Stimulated activated CD4-positive, alpha-beta T cell treated with anti-CD3 and anti-CD28 coated beads, Interleukin-2, amount 100 ng/mL, for 4 hours (primary cell): ENCODE measurements around the gene CAMK1D.
"Not testable (repeated sequence)": the region's sequence is repeated elsewhere in the genome, so short reads cannot be mapped to it uniquely, and the experiment has no call there.

Source experiments
- DNase-seq: peaks from one replicate; pipeline ENCODE4 v3.0.0-alpha.2; 2020; ENCODE audit warnings: low read depth

Gene CAMK1D

GRCh38 chr10:12852687-12853086 lies 503.3 kb downstream of the CAMK1D start:
- no peak for DNase-seq

DNA sequence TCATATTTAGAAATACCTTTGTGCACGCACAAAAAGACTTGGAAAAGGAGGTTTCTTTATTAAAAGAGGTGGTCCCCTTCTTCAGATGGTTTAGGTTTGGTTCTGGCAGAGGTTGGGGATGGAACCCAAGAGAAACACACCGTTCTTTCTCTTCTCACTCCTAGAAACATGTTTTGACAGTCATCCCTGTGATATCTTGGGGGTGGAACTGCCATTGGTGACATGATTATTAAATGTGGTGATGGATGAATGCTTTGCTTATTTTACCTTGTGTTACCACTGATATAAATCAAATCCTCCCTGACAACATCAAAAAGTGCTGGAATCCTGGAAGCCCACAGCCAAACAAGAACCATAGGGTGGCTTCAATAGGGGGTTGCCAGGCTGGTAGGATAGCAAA lies 505.6 kb downstream of the CAMK1D start:
- DNase-seq: no peak

GRCh38 chr10:12862459-12862858 lies 513.1 kb downstream of the CAMK1D start:
- DNase-seq: no peak

- DNase-seq: not testable (repeated sequence)
These were observed 516.2 kb downstream of the CAMK1D start for GRCh38 chr10:12865515-12865914.

DNA sequence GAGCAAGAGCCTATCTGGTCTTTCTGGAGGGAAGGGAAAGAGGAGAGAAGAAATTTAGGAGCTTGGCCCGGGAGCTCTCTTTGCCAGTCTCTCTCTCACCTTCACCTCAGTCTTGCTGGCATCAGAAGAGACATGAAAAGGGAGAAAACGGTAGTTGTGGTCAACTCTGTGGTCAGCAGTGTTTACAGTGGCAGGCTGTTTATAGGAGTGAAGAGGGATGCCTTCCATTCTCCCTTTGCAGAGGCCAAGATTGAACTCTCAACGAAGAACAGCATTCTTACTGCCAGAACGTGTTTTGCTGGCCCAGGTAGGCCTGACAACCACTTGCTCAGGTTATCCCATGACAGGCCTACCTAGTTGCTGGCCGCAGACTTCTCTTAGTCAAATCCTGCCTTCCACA lies 518.9 kb downstream of the CAMK1D start:
- no peak for DNase-seq

DNA sequence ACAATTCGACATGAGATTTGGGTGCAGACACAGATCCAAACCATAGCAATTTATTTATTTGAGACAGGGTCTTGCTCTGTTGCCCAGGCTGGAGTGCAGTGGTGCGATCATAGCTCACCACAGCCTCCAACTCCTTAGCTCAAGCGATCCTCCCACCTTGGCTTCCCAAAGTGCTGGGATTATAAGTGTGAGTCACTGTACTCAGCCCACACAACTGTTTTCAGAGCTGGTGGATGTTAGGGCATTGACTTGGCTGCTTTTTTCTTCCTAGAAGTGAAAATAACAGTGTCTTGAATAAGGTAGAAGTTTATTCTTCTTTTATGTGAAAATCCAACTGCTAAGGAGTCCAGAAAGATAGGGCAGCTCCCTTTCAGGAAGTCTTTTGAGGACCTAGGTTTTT lies 520.1 kb downstream of the CAMK1D start:
- DNase-seq: no peak

DNA sequence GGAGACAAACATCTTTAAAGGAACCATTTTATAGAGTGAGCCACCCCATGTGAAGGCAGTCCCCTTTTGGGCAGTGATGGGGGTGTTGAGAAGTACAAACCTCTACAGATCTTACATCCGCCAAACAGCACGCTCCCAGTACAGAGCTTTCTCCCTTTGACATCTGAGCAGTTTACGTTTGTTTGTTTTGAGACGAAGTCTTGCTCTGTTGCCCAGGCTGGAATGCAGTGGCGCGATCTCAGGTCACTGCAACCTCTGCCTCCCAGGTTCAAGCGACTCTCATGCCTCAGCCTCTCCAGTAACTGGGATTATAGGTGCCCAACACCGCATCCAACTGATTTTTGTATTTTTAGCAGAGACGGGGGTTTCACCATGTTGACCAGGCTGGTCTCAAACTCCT lies 523.2 kb downstream of the CAMK1D start:
- no peak for DNase-seq

DNA sequence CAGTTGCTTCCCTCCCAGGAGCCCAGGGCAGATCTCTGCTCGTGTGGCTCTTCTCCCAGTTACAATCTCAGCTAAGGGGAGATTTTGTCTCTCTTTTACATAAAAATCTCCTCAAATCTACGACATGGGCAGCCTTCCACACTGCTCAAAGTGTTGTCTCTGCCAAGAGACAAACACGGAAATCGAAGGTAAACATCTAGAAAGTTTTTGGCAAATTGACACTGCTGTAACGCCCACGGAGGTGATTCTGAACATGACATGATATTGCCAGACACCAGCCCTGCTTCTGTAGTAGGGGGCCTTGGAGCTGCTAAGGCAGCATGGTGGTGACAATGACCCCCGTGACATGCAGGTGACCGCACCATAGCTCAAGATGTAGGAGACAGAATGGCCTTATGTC lies 523.8 kb downstream of the CAMK1D start:
- DNase-seq: no peak

GRCh38 chr10:12874501-12874900 lies 525.2 kb downstream of the CAMK1D start:
- no peak for DNase-seq

- DNase-seq: no peak
These were observed 525.8 kb downstream of the CAMK1D start for GRCh38 chr10:12875100-12875499.

DNA sequence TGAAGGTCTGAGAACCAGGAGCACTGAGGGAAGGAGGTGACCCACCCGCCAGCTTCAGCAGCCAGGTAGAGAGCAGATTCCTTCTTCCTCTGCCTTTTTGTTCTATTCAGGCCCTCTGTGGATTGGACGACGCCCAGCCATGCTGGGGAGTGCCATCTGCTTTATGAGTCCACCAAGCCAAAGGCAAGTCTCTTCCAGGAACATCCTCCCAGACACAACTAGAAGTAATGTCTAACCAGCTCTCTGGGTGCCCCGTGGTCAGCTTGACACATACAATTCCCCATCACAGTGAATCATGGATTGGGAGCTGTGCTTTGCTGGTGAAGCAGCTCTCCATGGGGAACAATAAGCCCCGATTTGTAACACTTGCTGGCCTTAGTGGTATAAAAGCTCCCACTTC lies 526.9 kb downstream of the CAMK1D start:
- DNase-seq: no peak

GRCh38 chr10:12877150-12877549 lies 527.8 kb downstream of the CAMK1D start:
- DNase-seq: no peak

DNA sequence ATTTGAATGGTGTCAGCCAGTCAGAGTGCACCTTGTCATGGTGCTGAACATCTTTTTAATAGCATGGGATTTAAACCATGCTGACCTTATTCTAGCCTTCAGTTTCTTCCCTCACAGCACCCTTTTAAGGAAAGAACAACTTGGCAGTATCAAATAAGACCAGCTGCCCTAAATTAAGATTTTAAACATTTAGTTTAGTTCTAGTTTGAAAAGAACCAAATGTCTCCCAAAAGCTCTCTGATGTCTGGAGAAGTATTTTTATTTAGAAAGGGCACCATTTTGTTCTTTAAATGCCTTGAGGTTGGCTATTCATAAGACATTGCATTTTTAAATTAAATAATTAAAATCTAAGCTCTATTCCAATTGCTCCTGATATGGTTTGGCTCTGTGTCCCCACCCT lies 531.1 kb downstream of the CAMK1D start:
- DNase-seq: no peak

DNA sequence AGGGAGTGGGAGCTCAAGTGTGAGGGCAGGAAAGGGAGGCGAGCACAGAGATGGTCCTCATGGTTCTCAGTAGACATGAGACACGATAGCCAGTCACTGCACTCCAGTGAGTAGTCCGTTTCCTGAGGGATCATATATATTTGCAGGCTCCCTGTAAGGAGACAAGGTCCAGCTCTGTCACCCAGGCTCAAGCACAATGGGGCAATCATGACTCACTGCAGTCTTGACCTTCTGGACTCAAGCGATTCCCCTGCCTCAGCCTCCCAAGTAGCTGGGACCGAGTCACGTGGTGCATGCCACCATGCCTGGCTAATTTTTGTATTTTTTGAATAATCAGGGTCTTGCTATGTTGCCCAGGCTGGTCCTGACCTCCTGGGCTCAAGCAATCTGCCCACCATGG lies 535.5 kb downstream of the CAMK1D start:
- no peak for DNase-seq
